Skin epidermis (tissue), 12 donors: ENCODE results near the gene B4GALNT1.

ENCODE experiments used
- H3K27ac ChIP-seq, 21 experiments: fragments of 200-600 bp; sonication (generic) in 11 of 21; one replicate each; pipeline ENCODE4 v1.5.0; 2020; ENCODE audit warnings: mild to moderate bottlenecking in 3 of 21, inconsistent platforms in 2 of 21, moderate library complexity in 2 of 21
- H3K4me3 ChIP-seq, 7 experiments: fragments of 200-600 bp; sonication (generic) in 2 of 7; one replicate each; pipeline ENCODE4 v1.5.0; 2020; ENCODE audit warnings: inconsistent platforms in 2 of 7, mild to moderate bottlenecking in 2 of 7, moderate library complexity in 1 of 7

Gene B4GALNT1

DNA sequence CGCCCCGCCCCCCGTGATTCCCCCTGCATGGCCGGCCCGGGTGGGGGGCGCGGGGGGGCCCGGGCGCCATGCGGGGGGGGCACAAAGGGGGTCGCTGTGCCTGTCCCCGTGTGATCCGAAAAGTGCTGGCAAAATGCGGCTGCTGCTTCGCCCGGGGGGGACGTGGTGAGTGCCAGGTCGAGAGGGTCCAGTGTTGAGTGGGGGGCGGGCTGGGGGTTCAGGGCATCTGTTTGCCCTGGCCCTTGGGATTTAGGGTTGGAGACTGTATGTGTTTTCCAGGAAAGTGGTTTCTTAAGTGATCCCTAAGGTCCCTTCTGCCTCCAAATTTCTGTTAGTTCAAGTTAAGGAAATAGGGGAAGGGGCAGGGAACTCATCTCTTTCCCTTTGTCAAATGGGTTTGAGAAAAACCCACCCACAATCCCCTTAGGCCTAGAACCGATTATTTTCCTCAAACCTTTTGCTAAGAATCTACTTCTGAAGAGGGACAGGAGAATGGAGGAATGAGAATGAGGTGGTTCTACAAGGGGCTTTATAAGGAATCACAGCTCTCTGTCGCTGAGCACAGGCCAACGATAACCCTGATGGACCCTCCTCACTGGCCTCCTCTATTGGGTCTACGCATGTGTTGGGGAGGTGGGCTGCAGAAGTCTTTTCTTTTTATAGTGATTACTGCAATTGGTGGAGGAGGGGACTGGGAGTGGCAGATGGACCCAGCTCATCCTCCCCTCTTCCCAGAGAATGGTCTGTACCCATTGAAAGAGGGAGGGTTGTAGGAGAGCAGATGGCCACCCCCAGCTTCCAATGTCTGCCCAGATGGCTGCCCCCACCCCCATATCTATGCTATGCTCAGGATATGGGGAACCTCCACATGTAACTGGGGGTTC, 20.9 kb downstream of the B4GALNT1 start:
- Histone ChIP-seq H3K27ac (peak overlapping the region in 20 of 21 experiments; percentile 31 to 88 (median 78)), H3K4me3 (peak overlapping the region; percentile 31 to 64 (median 52))

DNA sequence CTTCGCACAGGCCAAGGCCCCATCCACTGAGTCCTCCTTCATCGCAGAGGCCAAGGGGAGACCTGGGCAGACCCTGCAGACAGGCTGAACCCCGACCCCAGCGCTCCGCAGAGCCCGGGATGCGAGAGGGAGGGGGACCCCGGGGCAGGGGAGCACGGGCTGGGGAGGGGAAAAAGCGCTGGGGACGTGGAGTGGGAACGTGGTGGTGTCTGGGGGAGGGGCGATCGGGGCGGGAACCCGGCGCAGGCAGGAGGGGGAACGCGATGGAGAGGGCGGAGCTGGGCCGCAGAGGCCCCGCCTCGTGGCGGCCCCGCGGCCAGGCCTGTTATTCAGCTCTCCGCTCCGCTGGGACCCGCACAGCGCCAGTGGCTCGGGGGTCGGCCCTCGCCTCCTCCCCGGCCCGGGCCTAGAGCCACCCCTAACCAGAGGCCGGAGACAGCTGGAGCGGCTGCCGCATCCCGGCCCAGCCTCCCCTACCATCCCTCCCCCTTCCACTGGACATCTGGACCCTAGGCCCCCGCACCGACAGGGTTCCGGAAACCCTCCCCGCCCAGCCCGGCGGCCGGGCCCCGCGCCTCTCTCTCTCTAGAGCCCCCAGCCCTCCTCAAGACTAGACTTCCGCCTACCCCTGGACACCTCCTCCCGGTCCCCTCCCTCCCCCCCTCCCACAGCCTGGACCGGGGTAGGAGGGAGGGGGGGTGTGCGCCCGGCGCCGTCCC, 21.7 kb downstream of the B4GALNT1 start, which contains the start of gene ARHGEF25:
Gene ARHGEF25 (plus strand): TSS at position 328 of the 719 bp plus-strand sequence. CDS start 460 bp downstream, outside the sequence.
- peak within 1 kb of the TSS in 20 of 21 experiments; percentile 31 to 88 (median 78) for H3K27ac ChIP-seq
- peak within 1 kb of the TSS; percentile 31 to 64 (median 52) for H3K4me3 ChIP-seq

DNA sequence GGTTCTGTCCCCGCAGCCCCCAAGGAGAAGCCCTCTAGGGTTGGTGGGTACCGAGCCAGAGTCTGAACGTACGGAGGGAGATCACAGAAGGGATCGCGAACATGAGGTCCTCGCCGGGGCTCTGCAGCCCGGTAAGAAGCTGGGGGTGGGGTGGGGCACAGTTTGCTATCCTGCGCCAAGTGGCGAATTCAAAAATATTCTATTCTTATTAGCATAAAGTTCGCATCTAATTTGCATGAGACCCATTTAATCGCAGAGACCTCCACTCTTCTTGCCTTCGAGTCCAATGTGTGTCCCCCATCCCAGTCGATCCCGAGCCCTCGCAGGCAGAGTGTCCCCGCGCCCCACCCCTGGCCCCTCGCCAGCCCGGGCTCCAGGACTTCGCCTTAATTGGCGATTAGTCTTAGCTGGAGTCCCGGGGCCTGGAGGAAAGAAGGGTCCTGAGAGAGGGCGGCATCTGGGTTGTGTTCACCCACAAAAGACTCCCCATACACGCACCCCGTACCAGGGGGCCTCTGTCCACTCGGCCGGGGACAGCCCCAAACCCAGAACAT, 22.4 kb downstream of the B4GALNT1 start:
- H3K27ac ChIP-seq, result peak overlapping the region in 19 of 21 experiments; percentile 31 to 88 (median 79)
- peak overlapping the region; percentile 31 to 64 (median 52) for H3K4me3 ChIP-seq

DNA sequence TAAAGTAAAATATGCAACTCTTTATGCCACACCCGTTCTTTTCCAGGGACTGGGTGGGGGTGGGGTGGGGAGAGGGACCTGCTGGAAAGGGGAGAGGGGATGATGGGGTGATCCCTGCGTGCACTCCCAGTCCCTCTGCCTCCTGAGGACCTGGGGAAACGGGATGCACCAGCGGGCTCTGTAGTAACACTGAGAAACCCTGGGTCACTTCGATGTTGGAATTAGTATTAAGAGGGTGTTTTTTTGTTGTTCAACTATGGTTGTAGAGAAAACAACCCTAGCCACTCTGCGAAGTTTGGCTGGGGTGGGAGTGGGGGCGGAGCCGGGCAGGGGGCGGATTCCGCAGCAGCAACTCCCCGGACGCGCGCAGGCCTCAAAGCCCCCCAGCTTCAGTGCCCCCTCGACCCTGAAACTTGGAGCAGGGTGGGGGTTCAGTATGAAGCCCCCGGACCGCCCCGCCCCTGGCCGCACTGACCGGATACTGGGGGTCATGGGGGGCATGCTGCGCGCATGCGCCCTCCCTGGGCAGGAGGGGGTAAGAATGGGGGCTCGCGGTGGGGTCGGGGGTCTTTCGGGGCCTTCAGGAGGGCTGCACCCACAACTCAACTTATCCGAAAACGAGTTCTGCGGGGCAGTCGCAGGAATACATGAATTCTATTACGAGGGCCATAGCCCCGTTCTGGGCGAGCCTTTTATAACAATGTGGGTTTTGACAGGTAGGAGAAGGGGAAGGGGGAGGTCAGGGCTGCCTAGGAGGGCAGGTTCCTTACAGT, 23.0 kb downstream of the B4GALNT1 start:
- Histone ChIP-seq H3K27ac (peak overlapping the region in 18 of 21 experiments; percentile 13 to 88 (median 65)), H3K4me3 (peak overlapping the region in 6 of 7 experiments; percentile 31 to 64 (median 54))

DNA sequence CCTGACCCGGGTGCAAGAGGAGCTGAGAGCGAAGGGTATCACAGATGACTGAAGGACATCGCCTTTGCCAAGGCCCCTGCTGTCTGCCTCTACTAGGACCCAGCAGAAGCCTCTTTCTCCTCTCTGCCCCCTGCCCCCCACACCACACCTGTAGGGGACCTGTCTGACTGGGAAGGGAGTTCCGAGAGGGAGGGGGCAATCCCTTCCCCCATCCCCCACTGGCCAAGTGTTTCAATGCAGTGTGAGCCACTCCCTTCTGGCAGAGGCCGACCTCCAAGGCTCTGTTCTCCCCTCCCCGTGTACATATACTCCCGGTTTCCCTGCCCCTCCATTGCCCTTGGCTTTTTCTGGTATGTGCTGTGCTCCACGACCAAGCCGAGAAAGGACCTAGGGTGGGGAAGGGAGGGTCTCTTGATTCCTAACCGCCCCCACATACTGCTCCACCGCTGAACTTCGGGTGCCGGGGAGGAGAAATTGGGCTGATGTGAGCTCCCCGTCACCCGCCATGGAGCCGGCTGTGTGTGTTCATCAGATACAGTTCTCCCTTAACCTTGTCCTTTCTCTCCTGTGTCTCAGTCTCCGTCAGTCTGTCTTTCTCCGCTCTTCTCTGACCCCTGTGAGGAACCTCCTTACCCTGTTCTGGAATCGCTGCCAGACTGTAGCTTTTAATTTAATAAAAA, 23.8 kb downstream of the B4GALNT1 start:
- no peak overlapping the region for H3K4me3 ChIP-seq
- peak overlapping the region in 9 of 21 experiments; percentile 1 to 77 (median 49) for H3K27ac ChIP-seq

DNA sequence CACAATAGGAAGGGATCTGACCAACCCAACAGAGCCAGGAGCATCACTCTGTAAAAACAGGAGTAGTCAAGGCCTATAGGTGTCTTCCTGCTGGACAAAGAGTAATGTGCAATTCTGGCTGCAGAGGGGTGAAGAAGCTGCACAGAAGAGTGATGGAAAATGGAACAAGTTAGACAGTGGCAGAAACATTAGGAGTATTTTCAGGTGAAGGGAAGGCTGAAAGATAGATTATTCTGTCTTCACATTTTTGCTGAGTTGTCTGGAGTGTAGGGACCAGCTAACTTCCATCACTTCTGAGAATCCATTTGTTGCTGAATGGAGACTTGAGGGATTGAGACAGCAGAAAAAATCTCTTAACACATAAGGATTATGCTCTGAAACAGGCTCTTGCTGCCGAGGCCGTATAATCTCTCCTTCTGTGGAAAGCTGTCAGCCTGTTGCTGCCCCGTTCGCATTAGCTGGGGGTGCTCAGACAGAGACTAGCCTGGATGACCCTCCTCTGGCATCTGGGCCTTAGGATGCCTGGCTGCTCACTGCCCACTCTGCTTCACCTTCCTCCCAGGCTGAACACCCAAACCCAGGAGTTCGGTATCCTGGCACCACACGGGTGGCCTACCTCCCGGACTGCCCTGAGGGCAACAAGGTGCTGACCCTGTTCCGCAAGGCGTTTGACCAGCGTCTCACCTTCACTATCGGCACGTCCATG, 24.9 kb downstream of the B4GALNT1 start:
- Histone ChIP-seq H3K27ac (no peak overlapping the region), H3K4me3 (no peak overlapping the region)

DNA sequence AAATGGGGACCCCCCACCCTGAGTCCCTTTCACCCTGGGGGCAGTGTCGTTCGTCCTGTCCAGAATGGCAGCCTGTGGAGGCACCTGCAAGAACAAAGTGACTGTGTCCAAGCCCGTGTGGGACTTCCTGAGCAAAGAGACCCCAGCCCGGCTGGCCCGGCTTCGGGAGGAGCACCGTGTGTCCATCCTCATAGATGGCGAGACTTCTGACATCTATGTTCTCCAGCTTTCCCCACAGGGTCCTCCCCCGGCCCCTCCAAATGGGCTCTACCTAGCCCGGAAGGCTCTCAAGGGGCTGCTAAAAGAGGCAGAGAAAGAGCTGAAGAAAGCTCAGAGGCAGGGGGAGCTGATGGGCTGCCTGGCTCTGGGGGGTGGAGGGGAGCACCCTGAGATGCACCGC, 26.2 kb downstream of the B4GALNT1 start:
- Histone ChIP-seq H3K4me3 (no peak overlapping the region), H3K27ac (no peak overlapping the region)

DNA sequence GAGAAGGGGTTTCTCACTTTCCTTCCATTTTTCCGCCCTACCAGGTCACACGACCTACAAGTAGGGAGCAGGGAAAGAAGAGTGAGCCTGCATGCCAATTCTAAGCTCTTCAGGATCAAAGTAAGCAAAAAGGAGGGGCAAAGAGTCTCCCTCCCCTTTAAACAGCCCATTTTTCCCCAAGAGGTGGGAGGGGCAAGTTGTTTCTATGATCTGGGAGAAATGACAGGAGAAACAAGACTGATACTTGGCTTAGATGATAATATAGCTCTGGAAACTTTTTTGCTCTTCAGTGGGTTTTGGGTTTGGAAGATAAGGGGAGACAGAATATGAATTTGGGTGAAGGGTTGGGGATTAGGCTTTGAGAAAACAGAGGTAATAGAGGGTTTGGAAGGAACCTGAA, 26.6 kb downstream of the B4GALNT1 start:
- Histone ChIP-seq H3K4me3 (no peak overlapping the region), H3K27ac (no peak overlapping the region)

DNA sequence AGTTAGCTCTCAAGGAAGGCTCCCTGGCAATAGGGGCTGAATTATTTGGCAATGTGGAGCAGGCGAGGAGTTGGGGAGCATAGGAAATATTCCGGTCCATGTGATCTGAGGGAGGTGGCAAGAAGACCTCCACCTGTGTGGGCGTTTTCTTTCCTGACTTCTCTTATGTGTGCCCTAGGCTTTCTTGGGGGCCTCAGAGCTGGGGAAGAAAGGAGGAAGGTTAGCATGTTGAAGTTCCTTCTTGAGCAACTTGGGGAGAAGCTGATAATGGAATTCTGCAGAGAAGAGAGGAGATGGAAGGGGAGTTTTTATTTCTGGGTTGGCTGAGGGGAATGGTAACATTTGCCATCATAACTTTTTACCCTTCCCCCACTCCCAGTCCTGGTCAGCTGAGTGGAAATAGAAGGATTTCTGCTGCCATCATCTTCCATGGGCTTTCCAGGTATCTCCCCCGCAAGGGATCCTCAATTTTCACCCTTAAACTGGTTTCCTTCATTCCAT, 27.1 kb downstream of the B4GALNT1 start:
- Histone ChIP-seq H3K4me3 (no peak overlapping the region), H3K27ac (peak overlapping the region in 1 of 21 experiments; percentile 89)

DNA sequence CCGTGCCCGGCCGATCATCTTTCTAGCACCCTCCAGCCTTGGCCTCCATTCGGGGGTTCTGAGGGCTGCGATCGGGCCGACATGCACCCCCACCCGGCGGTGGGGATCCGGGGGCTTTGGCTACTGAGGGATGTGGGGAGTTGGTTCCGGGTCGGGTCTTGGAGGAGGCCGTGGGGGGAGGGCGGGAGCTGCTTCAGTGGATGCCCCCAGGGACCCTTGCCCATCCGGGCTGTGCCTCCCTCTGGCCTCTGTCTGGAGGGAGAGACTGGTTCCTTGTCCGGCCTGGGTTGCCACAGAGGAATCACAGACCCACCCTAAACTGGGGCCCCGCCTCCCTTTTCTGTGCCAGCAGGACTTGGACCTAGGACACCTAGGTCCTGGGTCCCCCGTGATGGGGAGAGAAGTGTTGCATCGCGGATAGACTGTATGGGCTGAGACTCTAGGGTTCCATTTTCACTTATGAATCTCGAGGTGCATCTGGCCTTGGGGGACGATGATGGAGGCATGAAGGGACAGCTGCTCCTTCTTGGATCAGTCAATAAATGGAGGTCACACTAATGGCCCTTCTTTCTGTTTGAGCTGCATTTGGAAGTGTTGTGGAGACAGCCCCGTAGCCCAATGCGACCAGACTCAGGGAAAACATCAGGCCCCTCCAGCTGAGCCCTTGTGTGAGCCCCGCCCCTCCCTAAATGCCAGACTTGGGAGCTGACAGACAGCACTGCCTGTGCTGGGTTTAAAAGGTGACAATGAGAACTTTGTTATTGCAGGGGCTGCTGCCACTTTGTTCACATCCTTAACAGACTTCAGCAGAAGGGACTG, 27.8 kb downstream of the B4GALNT1 start:
- H3K27ac ChIP-seq, result peak overlapping the region; percentile 53 to 91 (median 86)
- H3K4me3 ChIP-seq, result peak overlapping the region; percentile 43 to 80 (median 55)

DNA sequence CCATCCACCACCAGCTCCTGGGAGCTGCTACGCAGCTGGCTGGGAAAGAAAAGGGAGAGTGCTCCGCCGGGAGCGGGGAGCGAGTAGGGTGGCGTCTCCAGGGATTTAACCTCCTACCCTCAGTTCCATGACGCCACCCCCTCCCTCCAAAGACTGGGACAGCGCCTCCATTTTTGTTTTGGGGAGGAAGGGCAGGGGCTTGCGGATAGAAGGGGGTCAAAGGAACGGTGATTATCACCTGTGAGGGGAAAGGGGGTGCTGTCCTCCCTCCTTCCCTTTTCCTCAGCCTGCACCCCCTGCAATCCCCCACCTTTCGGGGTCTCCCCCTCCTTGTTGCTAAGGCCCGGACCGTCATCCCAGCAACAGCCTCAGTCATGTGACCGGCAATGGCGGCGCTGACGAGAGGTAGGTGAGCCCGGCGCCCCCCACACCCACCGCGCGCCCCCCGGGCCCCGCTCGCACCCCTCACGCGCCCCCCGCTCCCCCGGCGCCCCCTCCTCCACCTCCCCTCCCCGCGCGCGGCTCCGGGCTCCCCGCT, 28.5 kb downstream of the B4GALNT1 start, which contains the start of gene DTX3:
Gene DTX3 (plus strand): TSS at position 371 of the 538 bp plus-strand sequence. CDS start 1,694 bp downstream, outside the sequence.
- Histone ChIP-seq H3K4me3 (peak within 1 kb of the TSS; percentile 43 to 80 (median 55)), H3K27ac (peak within 1 kb of the TSS; percentile 53 to 91 (median 86))

DNA sequence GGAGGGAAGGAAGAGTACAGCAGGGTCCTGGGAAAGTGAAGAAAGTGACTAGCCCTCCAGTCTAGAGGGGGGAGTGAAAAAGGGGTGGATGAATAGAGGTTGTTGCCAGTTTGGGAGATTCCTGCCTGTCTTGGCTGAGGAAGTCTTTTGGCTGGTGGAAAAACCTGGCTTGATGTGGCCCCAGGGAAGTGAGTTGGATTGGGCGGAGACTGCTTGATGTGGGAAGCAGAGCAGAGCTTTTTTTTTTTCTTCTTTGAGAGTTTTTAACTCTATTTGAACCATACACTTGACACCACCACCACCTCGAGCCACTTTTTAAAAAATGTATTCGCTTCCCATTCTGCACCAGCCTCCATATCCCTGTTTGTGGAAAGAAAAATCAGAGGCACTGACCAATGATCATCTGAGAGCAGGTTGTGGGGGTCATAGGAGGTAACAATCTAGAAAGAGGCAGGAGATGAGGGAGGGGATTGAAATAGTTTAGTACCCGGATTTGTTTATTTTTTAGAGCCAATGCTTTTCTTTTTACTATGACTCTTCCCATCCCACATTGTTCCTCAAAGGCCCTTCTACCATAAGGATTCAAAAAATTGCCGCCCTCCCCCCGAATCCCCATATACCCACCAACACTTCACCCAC, 29.1 kb downstream of the B4GALNT1 start:
- peak overlapping the region in 20 of 21 experiments; percentile 53 to 91 (median 86) for H3K27ac ChIP-seq
- H3K4me3 ChIP-seq, result peak overlapping the region; percentile 43 to 80 (median 55)

DNA sequence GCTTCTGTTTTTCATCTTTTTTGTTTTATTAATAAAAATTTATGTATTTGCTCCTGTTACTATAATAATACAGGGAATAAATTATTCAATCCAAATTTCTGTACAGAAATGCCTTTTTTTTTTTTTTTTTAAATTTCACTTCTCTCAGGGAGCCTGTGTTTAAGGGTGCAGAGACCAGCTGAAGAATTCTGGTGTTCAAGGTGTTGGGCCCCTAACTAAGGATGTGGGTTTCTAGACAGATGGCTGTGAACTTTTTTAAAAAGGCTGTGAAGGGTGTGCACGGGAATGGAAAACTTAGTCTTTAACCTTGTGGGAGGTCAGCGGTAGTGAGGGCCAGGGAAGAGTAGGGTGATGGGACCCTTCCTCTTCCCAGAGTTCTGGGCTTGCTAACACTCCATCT, 29.7 kb downstream of the B4GALNT1 start:
- no peak overlapping the region for H3K4me3 ChIP-seq
- peak overlapping the region in 8 of 21 experiments; percentile 20 to 91 (median 88) for H3K27ac ChIP-seq

DNA sequence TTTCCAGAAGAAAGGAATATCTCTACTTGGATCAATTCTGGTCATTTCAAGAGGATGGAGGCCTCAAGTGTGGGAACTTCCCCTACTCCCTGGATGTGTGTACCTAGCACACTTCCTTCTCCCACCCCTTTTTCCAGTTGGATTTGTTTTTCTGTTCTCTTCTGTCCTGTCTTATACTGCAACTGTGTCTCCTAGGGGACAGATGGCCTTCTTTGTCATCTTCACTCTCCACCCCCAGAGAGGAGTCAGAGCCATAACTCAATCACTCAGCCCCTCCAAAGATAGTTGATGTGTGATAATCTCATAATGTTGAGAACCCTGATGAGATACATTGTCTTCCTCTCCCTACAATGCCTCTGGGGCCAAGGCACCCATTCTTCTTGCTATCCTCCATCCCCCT, 30.5 kb downstream of the B4GALNT1 start:
- peak overlapping the region in 1 of 21 experiments; percentile 89 for H3K27ac ChIP-seq
- no peak overlapping the region for H3K4me3 ChIP-seq

DNA sequence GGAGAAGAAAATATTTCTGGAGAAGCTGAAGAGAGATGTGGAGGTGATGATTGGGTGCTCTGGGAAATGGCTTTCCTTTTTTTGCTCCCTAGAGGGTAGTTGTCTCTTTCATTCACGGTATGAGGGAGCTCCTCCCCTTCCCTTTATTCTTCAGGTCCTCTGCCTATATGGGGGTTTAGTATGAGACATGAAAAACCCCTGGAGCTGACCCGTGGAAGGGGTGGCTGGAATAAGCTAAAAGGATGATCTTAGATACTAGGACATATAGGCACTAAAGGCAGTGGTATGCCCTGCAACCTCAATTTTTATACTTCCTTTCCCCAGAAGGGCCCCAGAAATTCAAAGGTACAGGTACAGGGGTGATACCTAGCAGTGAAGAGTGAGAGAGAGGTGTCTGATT, 32.6 kb downstream of the B4GALNT1 start:
- no peak overlapping the region for H3K4me3 ChIP-seq
- no peak overlapping the region for H3K27ac ChIP-seq

DNA sequence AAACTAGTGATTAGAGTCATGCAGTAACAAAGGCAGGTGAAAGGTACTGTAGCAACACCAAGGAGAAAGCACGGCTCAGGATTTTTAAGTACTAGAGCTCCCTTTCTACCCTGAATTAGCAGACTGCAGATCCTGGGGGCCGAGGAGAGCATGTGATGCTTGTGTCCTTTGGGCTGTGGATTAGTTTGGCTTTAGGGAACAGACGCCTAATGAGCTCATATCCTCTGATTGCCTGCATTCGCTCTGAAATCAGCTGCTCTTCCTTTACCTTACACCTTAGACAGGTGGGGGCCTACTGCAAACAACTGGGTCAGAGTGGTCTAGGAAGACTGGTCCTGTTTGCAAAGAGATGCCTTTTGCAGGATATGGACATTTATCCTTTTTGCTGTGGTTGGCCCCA, 39.8 kb downstream of the B4GALNT1 start:
- Histone ChIP-seq H3K4me3 (no peak overlapping the region), H3K27ac (no peak overlapping the region)
